Sigmoid colon (tissue), 4 donors: Measurements from ENCODE around the gene RCOR1.

Experiments used
- CTCF ChIP-seq, 4 experiments: fragments of 450-650 bp in 3 of 4; fragments of 200-600 bp in 1 of 4; IDR thresholded peaks; one replicate each; pipeline ENCODE4 v1.5.1; 2016 to 2019; ENCODE audit warnings: antibody characterized with exemption in 4 of 4, mild to moderate bottlenecking in 3 of 4, moderate library complexity in 2 of 4
- EP300 ChIP-seq, 4 donors: sonication (generic); formaldehyde crosslinking; IDR thresholded peaks; one replicate each; pipeline ENCODE4 v1.6.1; 2017; ENCODE audit warnings: antibody characterized with exemption in 4 of 4
- POLR2A ChIP-seq, 2 donors: fragments of 450-650 bp; IDR thresholded peaks; one replicate each; pipeline ENCODE4 v1.6.1; 2016; ENCODE audit warnings: antibody characterized with exemption in 2 of 2, mild to moderate bottlenecking in 2 of 2, moderate library complexity in 2 of 2
- POLR2AphosphoS5 ChIP-seq, 4 donors: sonication (generic); formaldehyde crosslinking; IDR thresholded peaks; one replicate each; pipeline ENCODE4 v1.6.1; 2017; ENCODE audit warnings: antibody characterized with exemption in 4 of 4

GRCh38 chr14:102662636-102663430, 70.4 kb downstream of the RCOR1 start:
- no peak for TF ChIP-seq CTCF (IDR thresholded peaks at IDR 0.05)
- TF ChIP-seq POLR2AphosphoS5 (IDR thresholded peaks at IDR 0.05): no peak
- TF ChIP-seq POLR2A (IDR thresholded peaks at IDR 0.05): no peak
- TF ChIP-seq EP300 (IDR thresholded peaks at IDR 0.05): no peak
